HUES6 (cell line): Measurements from ENCODE around the gene RBM39.
"Not testable (repeated sequence)": the region's sequence is repeated elsewhere in the genome, so short reads cannot be mapped to it uniquely, and the experiment has no call there.

ENCODE experiments used
- H3K27ac ChIP-seq: 2 replicates; pipeline ENCODE4 v1.7.0; 2013; ENCODE audit warnings: low read depth, mild to moderate bottlenecking, low read length, inconsistent platforms
- H3K27me3 ChIP-seq: 2 replicates; pipeline ENCODE4 v1.6.1; 2013; ENCODE audit warnings: low read length; ENCODE audit not compliant: control insufficient read depth, insufficient read depth
- H3K36me3 ChIP-seq: 2 replicates; pipeline ENCODE4 v1.6.1; 2013; ENCODE audit warnings: low read length; ENCODE audit not compliant: control insufficient read depth, insufficient read depth
- H3K4me1 ChIP-seq: 2 replicates; pipeline ENCODE4 v1.6.1; 2013; ENCODE audit warnings: low read length; ENCODE audit not compliant: control insufficient read depth, insufficient read depth
- H3K4me3 ChIP-seq: 2 replicates; pipeline ENCODE4 v1.5.1; 2013; ENCODE audit warnings: low read depth, low read length
- H3K9ac ChIP-seq: one replicate; pipeline ENCODE4 v1.6.1; 2013; ENCODE audit warnings: mild to moderate bottlenecking, low read length
- H3K9me3 ChIP-seq: 2 replicates; pipeline ENCODE4 v1.6.1; 2013; ENCODE audit warnings: low read depth, low read length; ENCODE audit not compliant: control insufficient read depth, insufficient read depth

RBM39 gene

DNA sequence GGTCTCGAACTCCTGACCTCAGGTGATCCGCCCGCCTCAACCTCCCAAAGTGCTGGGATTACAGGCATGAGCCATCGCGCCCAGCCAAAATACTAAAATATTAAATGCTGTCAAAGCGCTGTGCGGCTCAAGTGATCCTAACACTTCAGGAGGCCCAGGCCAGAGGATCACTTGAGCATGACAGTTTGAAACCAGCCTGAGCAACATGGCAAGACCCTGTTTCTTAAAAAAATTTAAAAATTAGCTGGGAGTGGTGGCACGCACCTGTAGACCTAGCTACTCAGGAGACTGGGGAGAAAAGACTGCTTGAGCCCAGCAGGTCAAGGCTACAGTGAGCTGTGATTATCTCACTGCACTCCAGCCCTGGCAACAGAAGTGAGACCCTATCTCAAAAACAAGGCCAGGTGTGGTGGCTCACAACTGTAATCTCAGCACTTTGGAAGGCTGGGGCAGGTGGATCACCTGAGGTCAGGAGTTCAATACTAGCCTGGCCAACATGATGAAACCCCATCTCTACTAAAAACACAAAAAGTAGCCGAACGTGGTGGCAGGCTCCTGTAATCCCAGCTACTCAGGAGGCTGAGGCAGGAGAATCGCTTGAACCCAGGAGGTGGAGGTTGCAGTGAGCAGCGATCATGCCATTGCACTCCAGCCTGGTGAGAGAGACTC, 18.3 kb downstream of the RBM39 start:
- not testable (repeated sequence) for H3K4me1 ChIP-seq, H3K4me3 ChIP-seq, H3K27me3 ChIP-seq, H3K9me3 ChIP-seq, H3K27ac ChIP-seq, H3K9ac ChIP-seq
- H3K36me3 ChIP-seq = peaks cover 98% of the 10 kb centered on the region

DNA sequence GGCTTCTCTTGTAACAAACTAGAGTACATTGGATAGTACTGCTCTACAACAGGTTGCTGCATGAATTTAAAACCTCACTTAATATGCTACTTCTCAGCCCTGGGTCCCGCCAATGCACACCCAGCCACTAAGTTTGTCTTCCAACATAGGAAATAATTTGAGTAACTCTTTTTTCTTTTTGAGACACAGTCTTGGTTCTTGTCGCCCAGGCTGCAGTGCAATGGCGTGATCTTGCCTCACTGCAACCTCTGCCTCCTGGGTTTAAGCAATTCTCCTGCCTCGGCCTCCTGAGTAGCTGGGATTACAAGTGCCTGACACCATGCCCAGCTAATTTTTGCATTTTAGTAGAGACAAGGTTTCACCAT, 18.8 kb downstream of the RBM39 start:
- H3K36me3 ChIP-seq = peaks cover 98% of the 10 kb centered on the region
- not testable (repeated sequence) for H3K4me3 ChIP-seq, H3K27ac ChIP-seq, H3K27me3 ChIP-seq, H3K9me3 ChIP-seq, H3K4me1 ChIP-seq, H3K9ac ChIP-seq

GRCh38 chr20:35721621-35722020, 20.4 kb downstream of the RBM39 start:
- Histone ChIP-seq H3K9me3 (no peaks in the 10 kb centered on the region), H3K36me3 (peaks cover 99% of the 10 kb centered on the region), H3K4me3 (no peak overlapping the region), H3K27ac (no peak overlapping the region), H3K9ac (no peak overlapping the region), H3K27me3 (no peaks in the 10 kb centered on the region), H3K4me1 (no peaks in the 10 kb centered on the region)

GRCh38 chr20:35721219-35721618, 20.8 kb downstream of the RBM39 start:
- H3K36me3 ChIP-seq = peaks cover 99% of the 10 kb centered on the region
- no peaks in the 10 kb centered on the region for H3K9me3 ChIP-seq
- no peak overlapping the region for H3K9ac ChIP-seq
- H3K27me3 ChIP-seq = no peaks in the 10 kb centered on the region
- H3K27ac ChIP-seq = no peak overlapping the region
- no peak overlapping the region for H3K4me3 ChIP-seq
- H3K4me1 ChIP-seq = no peaks in the 10 kb centered on the region

- H3K27ac ChIP-seq = no peak overlapping the region
- no peaks in the 10 kb centered on the region for H3K4me1 ChIP-seq
- no peak overlapping the region for H3K4me3 ChIP-seq
- no peak overlapping the region for H3K9ac ChIP-seq
- no peaks in the 10 kb centered on the region for H3K27me3 ChIP-seq
- H3K36me3 ChIP-seq = peaks cover 99% of the 10 kb centered on the region
- no peaks in the 10 kb centered on the region for H3K9me3 ChIP-seq
These were observed 21.6 kb downstream of the RBM39 start for GRCh38 chr20:35720165-35721123.

DNA sequence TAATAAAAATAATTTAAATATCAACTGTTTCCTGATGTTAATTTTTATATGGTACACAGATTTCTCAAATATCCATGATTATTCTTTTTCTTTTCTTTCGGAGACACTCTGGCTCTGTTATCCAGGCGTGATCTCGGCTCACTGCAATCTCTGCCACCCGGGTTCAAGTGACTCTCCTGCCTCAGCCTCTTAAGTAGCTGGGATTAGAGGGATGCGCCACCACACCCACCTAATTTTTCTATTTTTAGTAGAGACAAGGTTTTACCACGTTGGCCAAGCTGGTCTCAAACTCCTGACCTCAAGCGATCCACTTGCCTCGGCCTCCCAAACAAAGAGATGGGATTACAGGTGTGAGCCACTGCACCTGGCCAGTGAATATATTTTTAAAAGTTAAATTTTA, 22.3 kb downstream of the RBM39 start:
- H3K27me3 ChIP-seq = no peaks in the 10 kb centered on the region
- H3K36me3 ChIP-seq = peaks cover 99% of the 10 kb centered on the region

DNA sequence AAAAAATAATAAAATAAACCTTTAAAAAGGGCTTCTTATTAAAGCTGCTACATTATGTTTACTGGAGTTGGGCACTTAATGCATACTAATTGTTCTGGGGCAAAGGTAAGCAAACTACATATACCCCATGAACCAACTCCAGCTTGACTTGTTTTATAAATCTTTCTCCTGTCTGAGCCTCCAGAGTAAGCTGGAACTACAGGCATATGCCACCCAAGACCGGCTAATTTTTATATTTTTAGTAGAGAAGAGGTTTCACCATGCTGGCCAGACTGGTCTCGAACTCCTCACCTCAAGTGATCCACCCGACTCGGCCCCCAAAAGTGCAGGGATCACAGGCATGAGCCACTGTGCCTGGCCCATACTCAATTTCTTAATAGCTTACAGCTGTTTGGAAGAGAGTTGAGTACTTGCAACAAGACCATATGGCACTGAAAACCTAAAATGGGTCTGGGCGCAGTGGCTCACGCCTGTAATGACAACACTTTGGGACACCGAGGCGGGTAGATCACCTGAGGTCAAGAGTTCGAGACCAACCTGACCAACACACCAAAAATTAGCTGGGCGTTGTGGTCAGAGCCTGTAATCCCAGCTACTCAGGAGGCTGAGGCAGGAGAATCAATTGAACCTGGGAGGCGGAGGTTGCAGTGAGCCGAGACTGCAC, 23.0 kb downstream of the RBM39 start:
- Histone ChIP-seq H3K4me3 (no peak overlapping the region), H3K9me3 (no peaks in the 10 kb centered on the region), H3K4me1 (no peaks in the 10 kb centered on the region), H3K9ac (no peak overlapping the region), H3K36me3 (peaks cover 99% of the 10 kb centered on the region), H3K27ac (no peak overlapping the region), H3K27me3 (no peaks in the 10 kb centered on the region)

More for the DNA sequence above, 22.3 kb downstream of the RBM39 start:
- Histone ChIP-seq H3K9ac (no peak overlapping the region), H3K4me1 (no peaks in the 10 kb centered on the region), H3K9me3 (no peaks in the 10 kb centered on the region), H3K27ac (no peak overlapping the region), H3K4me3 (no peak overlapping the region)

DNA sequence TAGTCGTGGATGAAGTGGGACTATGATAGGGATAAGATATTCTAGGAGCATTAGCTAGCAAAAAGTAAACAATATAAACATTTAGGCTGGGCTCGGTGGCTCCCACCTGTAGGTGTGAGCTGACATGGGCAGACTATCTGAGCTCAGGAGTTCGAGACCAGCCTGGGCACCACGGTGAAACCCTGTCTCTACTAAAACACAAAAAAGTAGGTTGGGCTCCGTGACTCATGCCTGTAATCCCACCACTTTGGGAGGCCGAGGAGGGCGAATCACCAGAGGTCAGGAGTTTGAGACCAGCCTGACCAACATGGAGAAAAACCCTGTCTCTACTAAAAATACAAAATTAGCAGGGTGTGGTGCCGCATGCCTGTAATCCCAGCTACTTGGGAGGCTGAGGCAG, 23.7 kb downstream of the RBM39 start:
- H3K4me1 ChIP-seq, H3K27ac ChIP-seq, H3K9ac ChIP-seq, H3K27me3 ChIP-seq, H3K4me3 ChIP-seq, H3K9me3 ChIP-seq: not testable (repeated sequence)
- peaks cover 99% of the 10 kb centered on the region for H3K36me3 ChIP-seq

GRCh38 chr20:35716330-35716729, 25.7 kb downstream of the RBM39 start:
- H3K9me3 ChIP-seq = no peaks in the 10 kb centered on the region
- H3K4me1 ChIP-seq = no peaks in the 10 kb centered on the region
- H3K36me3 ChIP-seq = peaks cover 99% of the 10 kb centered on the region
- H3K9ac ChIP-seq = no peak overlapping the region
- no peak overlapping the region for H3K4me3 ChIP-seq
- no peak overlapping the region for H3K27ac ChIP-seq
- no peaks in the 10 kb centered on the region for H3K27me3 ChIP-seq

DNA sequence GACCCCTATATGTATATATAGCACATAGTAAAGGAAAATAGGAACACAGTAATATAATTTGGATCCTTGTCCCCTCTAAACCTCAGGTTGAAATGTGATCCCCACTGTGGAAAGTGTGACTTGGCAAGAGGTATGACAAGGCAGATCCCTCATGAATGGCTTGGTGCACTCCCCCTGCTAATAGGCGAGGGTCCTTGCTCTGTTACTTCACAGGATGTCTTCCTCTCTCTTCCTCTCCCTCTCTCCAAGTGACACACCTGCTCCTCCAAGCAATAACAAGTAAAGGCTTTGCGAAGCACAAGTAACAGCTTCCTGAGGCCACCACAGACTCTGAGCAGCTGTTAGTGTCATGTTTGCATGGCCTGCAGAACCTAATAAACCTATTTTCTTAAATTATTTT, 26.4 kb downstream of the RBM39 start:
- H3K9me3 ChIP-seq = no peaks in the 10 kb centered on the region
- no peaks in the 10 kb centered on the region for H3K27me3 ChIP-seq
- H3K4me1 ChIP-seq = no peaks in the 10 kb centered on the region
- no peak overlapping the region for H3K9ac ChIP-seq
- H3K36me3 ChIP-seq = peaks cover 99% of the 10 kb centered on the region
- H3K27ac ChIP-seq = no peak overlapping the region
- H3K4me3 ChIP-seq = no peak overlapping the region

DNA sequence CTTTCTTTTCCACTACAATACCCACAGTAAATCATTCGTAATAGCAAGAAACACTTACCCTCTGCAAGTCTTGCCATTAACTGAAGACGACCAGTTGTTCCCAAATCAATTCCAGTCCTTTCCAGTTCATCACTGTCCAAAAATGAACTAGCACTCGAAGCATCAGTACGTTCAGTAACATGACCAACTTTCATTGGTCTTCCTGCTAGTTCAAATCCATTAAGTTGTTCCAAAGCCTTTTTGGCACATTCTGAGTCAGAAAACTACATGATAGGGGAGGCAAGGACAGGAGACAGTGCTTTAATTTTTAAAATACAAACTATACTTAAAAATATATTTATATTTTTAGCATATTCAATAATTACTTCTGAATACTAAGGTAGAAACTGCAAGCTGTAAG, 27.9 kb downstream of the RBM39 start:
- Histone ChIP-seq H3K9ac (no peak overlapping the region), H3K4me3 (no peak overlapping the region), H3K9me3 (no peaks in the 10 kb centered on the region), H3K27ac (no peak overlapping the region), H3K4me1 (no peaks in the 10 kb centered on the region), H3K36me3 (peaks cover 99% of the 10 kb centered on the region), H3K27me3 (no peaks in the 10 kb centered on the region)
